Activated CD4-positive, alpha-beta T cell treated with anti-CD3 and anti-CD28 coated beads, Interleukin-2, amount 50 U/mL, for 1 hour (primary cell): ENCODE data around the gene FSD1L.
"Not testable (repeated sequence)": the region's sequence is repeated elsewhere in the genome, so short reads cannot be mapped to it uniquely, and the experiment has no call there.

Source experiments
- DNase-seq: peaks from one replicate; pipeline ENCODE4 v3.0.0-alpha.2; 2020

The FSD1L gene

GRCh38 chr9:105579952-105580351, 132.1 kb downstream of the FSD1L start:
- DNase-seq: not testable (repeated sequence)

- DNase-seq: not testable (repeated sequence)
Observed at GRCh38 chr9:105581550-105581949, 133.7 kb downstream of the FSD1L start.

- DNase-seq: no peak
Observed at GRCh38 chr9:105593145-105593544, 145.3 kb downstream of the FSD1L start.
